H1 (cell line): ENCODE data around the gene CCDC88C. TPM values are rescaled to one million over a fixed set of nuclear protein-coding genes. Genes with fewer than 3 reads are reported as not detected.

Experiments
- CTCF ChIA-PET: fragments of 300-600 bp; sonication (Branson Sonifier 250); formaldehyde crosslinking; loops from one replicate; lab custom pipeline; 2021; ENCODE audit not compliant: partially characterized antibody; lab: Charles Lee
- POLR2A ChIA-PET: fragments of 300-600 bp; sonication (Branson Sonifier 250); formaldehyde crosslinking; loops from one replicate; lab custom pipeline; 2021; ENCODE audit warnings: inconsistent platforms; ENCODE audit not compliant: partially characterized antibody; lab: Charles Lee
- DNase-seq, 2 experiments: peaks; one replicate each; pipeline versions ENCODE4 v3.0.0 to v3.0.0-alpha.2; 2010 to 2022; ENCODE audit warnings: low spot score in 2 of 2, low read depth in 1 of 2, mixed read lengths in 1 of 2
- FAIRE-seq: peaks from 2 replicates; lab custom pipeline; 2011; peaks lifted over from hg19 to GRCh38; lab: Jason Lieb, UNC
- H2AFZ ChIP-seq: 2 replicates; pipeline ENCODE4 v1.8.1; 2012; ENCODE audit warnings: low read length, inconsistent platforms
- H2AK5ac ChIP-seq: 2 replicates; pipeline ENCODE4 v1.6.1; 2013; ENCODE audit warnings: low read depth, low read length
- H2BK120ac ChIP-seq: replicated peaks from 2 replicates; pipeline ENCODE3; 2013; ENCODE audit warnings: low read depth, low read length, inconsistent platforms
- H2BK12ac ChIP-seq: 2 replicates; pipeline ENCODE4 v1.6.1; 2013; ENCODE audit warnings: low read depth, low read length
- H2BK15ac ChIP-seq: 2 replicates; pipeline ENCODE4 v1.6.1; 2013; ENCODE audit warnings: low read length
- H2BK20ac ChIP-seq: 2 replicates; pipeline ENCODE4 v1.6.1; 2013; ENCODE audit warnings: low read length
- H2BK5ac ChIP-seq: 2 replicates; pipeline ENCODE4 v1.6.1; 2013; ENCODE audit warnings: low read depth, low read length
- H3K14ac ChIP-seq: 2 replicates; pipeline ENCODE4 v1.6.1; 2013; ENCODE audit warnings: inconsistent platforms; ENCODE audit not compliant: insufficient read length
- H3K18ac ChIP-seq: 2 replicates; pipeline ENCODE4 v1.6.1; 2013; ENCODE audit warnings: low read length; ENCODE audit errors: extremely low read depth
- H3K23ac ChIP-seq: 2 replicates; pipeline ENCODE4 v1.6.1; 2013; ENCODE audit warnings: inconsistent platforms; ENCODE audit not compliant: insufficient read length
- H3K23me2 ChIP-seq: 2 replicates; pipeline ENCODE4 v1.6.1; 2013; ENCODE audit warnings: low read depth, low read length
- H3K27ac ChIP-seq: 2 replicates; pipeline ENCODE4 v1.6.1; 2011; ENCODE audit warnings: low read depth, low read length, inconsistent platforms
- H3K27me3 ChIP-seq, 4 experiments: replicated peaks in 1 of 4; 1 replicate in 1 of 4; 2 replicates in 3 of 4; pipeline versions ENCODE4 v1.6.1 to v1.8.1; 2011 to 2013; ENCODE audit warnings: low read length in 3 of 4, mild to moderate bottlenecking in 3 of 4, inconsistent platforms in 2 of 4, mixed read lengths in 2 of 4, moderate library complexity in 1 of 4; ENCODE audit not compliant: control insufficient read depth in 3 of 4, insufficient read depth in 3 of 4; ENCODE audit errors: extremely low read depth in 1 of 4
- H3K36me3 ChIP-seq, 4 experiments: 2 replicates each; pipeline versions ENCODE4 v1.6.1 to v1.8.1; 2011 to 2013; ENCODE audit warnings: mild to moderate bottlenecking in 4 of 4, low read length in 3 of 4, moderate library complexity in 2 of 4, control low read depth in 1 of 4, inconsistent platforms in 1 of 4; ENCODE audit not compliant: insufficient read depth in 4 of 4, control insufficient read depth in 2 of 4
- H3K4ac ChIP-seq: replicated peaks from 2 replicates; pipeline ENCODE3; 2013; ENCODE audit warnings: low read length, low read depth, mixed read lengths, inconsistent platforms; ENCODE audit not compliant: insufficient read length
- H3K4me1 ChIP-seq, 4 experiments: replicated peaks in 1 of 4; 1 replicate in 1 of 4; 2 replicates in 3 of 4; pipeline versions ENCODE4 v1.6.1 to v1.8.1; 2011 to 2013; ENCODE audit warnings: low read length in 3 of 4, inconsistent platforms in 2 of 4, mixed read lengths in 1 of 4; ENCODE audit not compliant: insufficient read depth in 4 of 4, control insufficient read depth in 3 of 4
- H3K4me2 ChIP-seq, 2 experiments: 2 replicates each; pipeline versions ENCODE4 v1.6.1 to v1.8.1; 2011 to 2013; ENCODE audit warnings: low read depth in 2 of 2, low read length in 2 of 2, control low read depth in 1 of 2, inconsistent platforms in 1 of 2, mild to moderate bottlenecking in 1 of 2; ENCODE audit not compliant: insufficient read depth in 1 of 2
- H3K4me3 ChIP-seq, 4 experiments: fragments of 200-600, 300-600 bp in 1 of 4; sonication (generic), shearing (Covaris generic), sonication (Bioruptor Twin) in 1 of 4; 2 replicates each; pipeline versions ENCODE4 v1.5.1 to v1.8.1; 2011 to 2016; ENCODE audit warnings: low read length in 4 of 4, low read depth in 3 of 4, control low read depth in 2 of 4, inconsistent platforms in 2 of 4, mild to moderate bottlenecking in 2 of 4, mixed read lengths in 1 of 4, moderate library complexity in 1 of 4; ENCODE audit not compliant: insufficient read depth in 2 of 4; ENCODE audit errors: extremely low read depth in 1 of 4
- H3K56ac ChIP-seq: replicated peaks from 2 replicates; pipeline ENCODE3; 2013; ENCODE audit warnings: low read depth, mild to moderate bottlenecking, mixed read lengths, low read length, inconsistent platforms; ENCODE audit not compliant: insufficient read length
- H3K79me1 ChIP-seq: 2 replicates; pipeline ENCODE4 v1.6.1; 2013; ENCODE audit warnings: low read depth, low read length, control low read depth
- H3K79me2 ChIP-seq, 2 experiments: 2 replicates each; pipeline versions ENCODE4 v1.6.1 to v1.8.1; 2012 to 2013; ENCODE audit warnings: low read length in 2 of 2, mild to moderate bottlenecking in 2 of 2, inconsistent platforms in 1 of 2; ENCODE audit not compliant: insufficient read depth in 2 of 2, control insufficient read depth in 1 of 2
- H3K9ac ChIP-seq, 4 experiments: replicated peaks in 1 of 4; 1 replicate in 1 of 4; 2 replicates in 3 of 4; pipeline versions ENCODE4 v1.6.1 to v1.8.1; 2011 to 2013; ENCODE audit warnings: low read depth in 3 of 4, low read length in 3 of 4, control low read depth in 2 of 4, mild to moderate bottlenecking in 2 of 4, moderate library complexity in 2 of 4, inconsistent platforms in 1 of 4; ENCODE audit errors: extremely low read depth in 1 of 4
- H3K9me3 ChIP-seq, 2 experiments: 2 replicates each; pipeline versions ENCODE4 v1.6.1 to v1.8.1; 2012 to 2013; ENCODE audit warnings: mild to moderate bottlenecking in 2 of 2, moderate library complexity in 2 of 2, control low read depth in 1 of 2, inconsistent platforms in 1 of 2, low read depth in 1 of 2, low read length in 1 of 2, mixed read lengths in 1 of 2; ENCODE audit not compliant: insufficient read depth in 2 of 2
- H4K20me1 ChIP-seq, 2 experiments: replicated peaks in 1 of 2; 2 replicates each; pipeline versions ENCODE3 to v1.8.1; 2011 to 2013; ENCODE audit warnings: inconsistent platforms in 2 of 2, low read length in 2 of 2, mild to moderate bottlenecking in 1 of 2; ENCODE audit not compliant: insufficient read depth in 2 of 2, control insufficient read depth in 1 of 2
- H4K5ac ChIP-seq: 2 replicates; pipeline ENCODE4 v1.6.1; 2013; ENCODE audit warnings: low read length, low read depth, mixed read lengths, inconsistent platforms; ENCODE audit not compliant: insufficient read length
- H4K8ac ChIP-seq: 2 replicates; pipeline ENCODE4 v1.8.0; 2013; ENCODE audit warnings: mild to moderate bottlenecking, moderate library complexity, low read length, inconsistent platforms; ENCODE audit not compliant: insufficient read depth; ENCODE audit errors: extremely low read depth
- H4K91ac ChIP-seq: replicated peaks from 2 replicates; pipeline ENCODE3; 2013; ENCODE audit warnings: low read length, mixed read lengths, inconsistent platforms; ENCODE audit not compliant: insufficient read length
- KDM4A ChIP-seq: IDR thresholded peaks from one replicate; pipeline ENCODE4 v1.7.1; 2012; ENCODE audit warnings: low read depth, mild to moderate bottlenecking, moderate library complexity, low read length, inconsistent platforms; ENCODE audit not compliant: severe bottlenecking
- WGBS, 2 experiments: shearing (Covaris generic) in 1 of 2; methylation state at CpG; one replicate each; pipeline versions ENCODE4 v1.1.6 to v1.1.7; 2013 to 2015; ENCODE audit warnings: low lambda C conversion rate in 2 of 2, mixed read lengths in 2 of 2, inconsistent platforms in 1 of 2, low coverage in 1 of 2, missing lambda C conversion rate in 1 of 2; ENCODE audit not compliant: insufficient replicate concordance in 2 of 2, insufficient coverage in 1 of 2, insufficient read length in 1 of 2; ENCODE audit errors: extremely low coverage in 1 of 2, missing lambda C conversion rate in 1 of 2; 5-methylcytosine and 5-hydroxymethylcytosine counted together
- long read RNA-seq, 2 experiments: library from RNA in 1 of 2; library from capped mRNA in 1 of 2; stranded (forward); transcript quantifications; one replicate each; pipeline ENCODE4 v2.0.0, GENCODE V29; 2021; ENCODE audit warnings: inconsistent platforms in 1 of 2
- polyA minus RNA-seq, 3 experiments: library from RNA; depleted of rRNA, polyadenylated mRNA; stranded (reverse); fragments of >200 nt; gene quantifications; 1 replicate in 2 of 3; 2 replicates in 1 of 3; pipeline ENCODE4 v1.2.3, GENCODE V29; 2011
- polyA plus RNA-seq, 7 experiments: library from polyadenylated mRNA; depleted of rRNA in 3 of 7; stranded (reverse) in 5 of 7; unstranded in 2 of 7; fragments of >200 nt in 5 of 7; fragments of 200-250 nt in 2 of 7; gene quantifications; 1 replicate in 5 of 7; 2 replicates in 1 of 7; 4 replicates in 1 of 7; pipeline versions ENCODE4 v1.2.1 to v1.2.3, GENCODE V29; 2011 to 2013; ENCODE audit warnings: missing spikeins in 2 of 7, mixed read lengths in 2 of 7
- total RNA-seq: library from RNA; stranded (reverse); fragmentation: NEBNext Ultra II Directional; extraction: Animal tissue kit (Norgen Biotek cat#: 25700); gene quantifications from 2 replicates; pipeline ENCODE4 v1.2.1, GENCODE V29; 2021

CCDC88C gene, protein sequence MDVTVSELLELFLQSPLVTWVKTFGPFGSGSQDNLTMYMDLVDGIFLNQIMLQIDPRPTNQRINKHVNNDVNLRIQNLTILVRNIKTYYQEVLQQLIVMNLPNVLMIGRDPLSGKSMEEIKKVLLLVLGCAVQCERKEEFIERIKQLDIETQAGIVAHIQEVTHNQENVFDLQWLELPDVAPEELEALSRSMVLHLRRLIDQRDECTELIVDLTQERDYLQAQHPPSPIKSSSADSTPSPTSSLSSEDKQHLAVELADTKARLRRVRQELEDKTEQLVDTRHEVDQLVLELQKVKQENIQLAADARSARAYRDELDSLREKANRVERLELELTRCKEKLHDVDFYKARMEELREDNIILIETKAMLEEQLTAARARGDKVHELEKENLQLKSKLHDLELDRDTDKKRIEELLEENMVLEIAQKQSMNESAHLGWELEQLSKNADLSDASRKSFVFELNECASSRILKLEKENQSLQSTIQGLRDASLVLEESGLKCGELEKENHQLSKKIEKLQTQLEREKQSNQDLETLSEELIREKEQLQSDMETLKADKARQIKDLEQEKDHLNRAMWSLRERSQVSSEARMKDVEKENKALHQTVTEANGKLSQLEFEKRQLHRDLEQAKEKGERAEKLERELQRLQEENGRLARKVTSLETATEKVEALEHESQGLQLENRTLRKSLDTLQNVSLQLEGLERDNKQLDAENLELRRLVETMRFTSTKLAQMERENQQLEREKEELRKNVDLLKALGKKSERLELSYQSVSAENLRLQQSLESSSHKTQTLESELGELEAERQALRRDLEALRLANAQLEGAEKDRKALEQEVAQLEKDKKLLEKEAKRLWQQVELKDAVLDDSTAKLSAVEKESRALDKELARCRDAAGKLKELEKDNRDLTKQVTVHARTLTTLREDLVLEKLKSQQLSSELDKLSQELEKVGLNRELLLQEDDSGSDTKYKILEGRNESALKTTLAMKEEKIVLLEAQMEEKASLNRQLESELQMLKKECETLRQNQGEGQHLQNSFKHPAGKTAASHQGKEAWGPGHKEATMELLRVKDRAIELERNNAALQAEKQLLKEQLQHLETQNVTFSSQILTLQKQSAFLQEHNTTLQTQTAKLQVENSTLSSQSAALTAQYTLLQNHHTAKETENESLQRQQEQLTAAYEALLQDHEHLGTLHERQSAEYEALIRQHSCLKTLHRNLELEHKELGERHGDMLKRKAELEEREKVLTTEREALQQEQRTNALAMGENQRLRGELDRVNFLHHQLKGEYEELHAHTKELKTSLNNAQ (N-terminal part only)
- 55.4 and 57.7 TPM in 2 replicates for total RNA-seq
- 10.3 and 19.5 TPM in 2 replicates for polyA plus RNA-seq (2011; rRNA removed)
- polyA plus RNA-seq (2011; cell fraction: cytosol; rRNA removed), result 17.7 TPM
- polyA plus RNA-seq (2011; cell fraction: nucleus; rRNA removed), result 46.9 TPM
- 23.7 to 30.8 TPM (median 27.7 TPM) in 4 replicates for polyA plus RNA-seq (2012, experiment 1 of 2)
- polyA plus RNA-seq (2012, experiment 2 of 2), result 10.5 TPM
- 23.3 TPM for polyA plus RNA-seq (2013, experiment 1 of 2)
- 22.6 TPM for polyA plus RNA-seq (2013, experiment 2 of 2)
- polyA minus RNA-seq (2011; rRNA and poly(A)+ RNA removed), result 41.4 and 42.2 TPM in 2 replicates
- 27.2 TPM for polyA minus RNA-seq (2011; cell fraction: cytosol; rRNA and poly(A)+ RNA removed)
- 64.1 TPM for polyA minus RNA-seq (2011; cell fraction: nucleus; rRNA and poly(A)+ RNA removed)
- long read RNA-seq, experiment 1, partial matches to known transcripts, result 4 of 11 reads
- long read RNA-seq, experiment 1, other reads (novel, unspliced or antisense), result 7 of 11 reads
- long read RNA-seq, experiment 2, partial matches to known transcripts, result 2 of 2 reads
- long read RNA-seq, experiment 2, other reads (novel, unspliced or antisense), result 0 of 2 reads

DNA sequence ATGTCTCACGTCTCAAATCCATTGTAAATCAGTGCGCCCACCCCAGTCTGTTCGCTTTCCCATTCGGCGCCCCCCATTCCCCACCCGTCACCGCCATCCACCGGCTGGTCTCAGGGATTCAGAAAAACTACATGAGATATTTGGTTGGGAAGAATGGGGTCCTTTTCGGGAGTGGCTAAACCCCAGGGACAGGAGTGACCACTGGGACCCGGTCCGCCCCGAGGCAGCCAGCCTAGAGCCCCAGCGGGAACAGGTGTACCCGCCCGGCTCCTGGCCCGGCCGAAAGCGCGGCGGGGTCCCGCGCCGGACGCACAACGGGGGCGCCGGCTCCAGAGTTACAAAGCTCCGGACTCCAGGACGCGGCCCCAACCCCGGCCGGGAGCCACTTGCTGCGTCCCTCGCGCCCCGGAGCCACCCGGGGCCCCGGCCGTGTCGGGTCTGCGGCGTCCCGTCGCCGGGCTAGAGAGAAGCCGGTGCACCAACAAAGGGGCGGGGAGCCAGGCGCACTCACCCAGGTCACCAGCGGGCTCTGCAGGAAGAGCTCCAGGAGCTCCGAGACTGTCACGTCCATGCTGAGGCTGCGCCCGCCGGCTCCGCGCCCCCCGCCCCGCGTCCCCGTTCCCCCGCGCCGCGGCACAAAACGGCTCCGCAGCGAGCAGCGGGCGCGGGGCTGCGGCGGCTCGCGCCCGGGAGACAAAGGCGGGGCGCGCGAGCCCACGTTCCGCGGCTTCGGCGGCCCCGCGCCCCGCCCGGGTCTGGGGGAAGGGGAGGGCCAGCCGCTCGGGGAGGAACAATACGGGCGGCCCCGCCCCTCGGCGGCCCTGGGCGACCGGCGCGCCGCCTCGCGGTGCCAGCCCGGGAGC lies at the start of gene CCDC88C:
Gene CCDC88C, minus strand, starts transcription at position 701 of the 863 bp plus-strand sequence. Its CDS starts 130 bp downstream, at position 571.
- Histone ChIP-seq H2BK12ac (no peak within 1 kb of the TSS), H3K18ac (peak within 1 kb of the TSS; percentile 71), H3K56ac (peak within 1 kb of the TSS; percentile 52), H2AK5ac (no peak within 1 kb of the TSS), H3K27ac (no peak within 1 kb of the TSS), H2AFZ (no peak within 1 kb of the TSS), H3K14ac (no peak within 1 kb of the TSS), H3K4me3 (peak within 1 kb of the TSS; percentile 82 to 92 (median 86)), H3K27me3 (peaks cover 0 to 6% (median 3%) of the 10 kb centered on the region in 4 experiments; a peak in 2 of 7 replicates), H3K9me3 (no peaks in the 10 kb centered on the region), H4K8ac (peak within 1 kb of the TSS; percentile 90; the same call in 1 of the 2 replicates), H3K23ac (no peak within 1 kb of the TSS), H2BK120ac (peak within 1 kb of the TSS; percentile 58), H3K23me2 (peaks cover 19% of the 10 kb centered on the region), H3K4me1 (peaks cover 7 to 30% (median 18%) of the 10 kb centered on the region in 4 experiments; a peak in 6 of 7 replicates), H3K79me2 (peaks cover 4 to 34% of the 10 kb centered on the region in 2 experiments; a peak in 3 of 4 replicates), H4K20me1 (peaks cover 0 to 6% of the 10 kb centered on the region in 2 experiments), H2BK5ac (no peak within 1 kb of the TSS), H4K5ac (no peak within 1 kb of the TSS), H3K9ac (peak within 1 kb of the TSS; percentile 47 to 85 (median 62)), H3K4me2 (peak within 1 kb of the TSS; percentile 82 to 87), H2BK15ac (peak within 1 kb of the TSS; percentile 16; the same call in 1 of the 2 replicates), H3K36me3 (no peaks in the 10 kb centered on the region), H2BK20ac (no peak within 1 kb of the TSS), H3K79me1 (peaks cover 3% of the 10 kb centered on the region; the same call in 1 of the 2 replicates), H4K91ac (peak within 1 kb of the TSS; percentile 59), H3K4ac (no peak within 1 kb of the TSS)
- no peak for FAIRE-seq
- 3% methylated on average over 51 of the region's 103 CpGs; no CpG with 5 or more reads in 1 of the 2 experiments for WGBS, 2 experiments
- POLR2A ChIA-PET, result interaction anchor here (0.9 to 7.0 kb wide), 11 partner anchors 8 to 112 kb away, joined by 3 to 66 read pairs (median 5); no protein-coding TSS in a partner anchor
- peak in 1 of 2 experiments; percentile 79 for DNase-seq
- CTCF ChIA-PET, result interaction anchor here (1.0 to 10.0 kb wide), 15 partner anchors 10 to 129 kb away, joined by 3 to 135 read pairs (median 5); no protein-coding TSS in a partner anchor
- peak; percentile 87 for TF ChIP-seq KDM4A
